ENCODE results near the gene ABHD17A.

Gene ABHD17A

DNA sequence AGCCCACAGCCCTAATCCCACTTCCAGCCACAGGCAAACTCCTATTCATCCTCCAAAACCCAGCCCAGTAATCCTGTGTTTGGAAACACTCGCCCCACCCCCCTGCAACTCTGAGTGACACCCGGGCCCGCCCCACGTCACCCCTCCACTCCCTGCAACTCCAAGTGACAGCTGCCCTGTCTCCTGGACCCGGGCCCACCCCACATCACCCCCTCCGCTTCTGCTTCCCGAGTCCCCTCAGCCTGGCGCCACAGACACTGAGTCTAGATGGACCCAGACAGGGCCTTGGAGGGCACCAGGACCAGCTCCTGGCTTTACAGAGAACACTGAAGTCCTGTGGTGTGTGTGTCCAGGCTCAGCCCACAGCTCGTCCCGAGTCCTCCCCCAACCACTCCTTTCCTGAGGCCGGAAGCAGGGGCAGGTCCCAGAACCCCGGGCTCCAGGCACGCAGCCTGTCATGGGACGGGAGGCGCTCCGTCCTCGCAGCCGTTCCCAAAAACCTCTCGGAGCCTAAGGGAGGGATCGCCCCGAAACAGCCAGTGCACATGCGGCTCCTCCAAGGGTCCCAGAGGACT lies 44.7 kb downstream of the ABHD17A start:
- no CpG with 5 or more reads among the region's 22 CpGs for WGBS (ENCODE audit: extremely low coverage, insufficient coverage, insufficient read length)
- Histone ChIP-seq H3K9ac (ENCODE audit: low read length) (no peak overlapping the region), H3K4me1 (ENCODE audit: control insufficient read depth in 1 of 2, insufficient read depth in 2 of 2, low read length in 2 of 2) (peaks cover 11 to 12% of the 10 kb centered on the region in 2 experiments), H2BK120ac (ENCODE audit: insufficient read depth, low read length, poor library complexity) (no peak overlapping the region), H3K18ac (ENCODE audit: low read length) (no peak overlapping the region), H3K4me2 (ENCODE audit: low read length) (no peak overlapping the region), H3K79me2 (ENCODE audit: control insufficient read depth, insufficient read depth, low read length, poor library complexity) (peaks cover 11% of the 10 kb centered on the region), H2AFZ (ENCODE audit: insufficient read depth, low read length, poor library complexity) (no peak overlapping the region), H3K14ac (ENCODE audit: low read length) (no peak overlapping the region), H3K4ac (ENCODE audit: low read depth, low read length) (peak overlapping the region; percentile 48), H3K27me3 (ENCODE audit: insufficient read depth, low read length) (no peaks in the 10 kb centered on the region), H2BK5ac (ENCODE audit: low read depth, low read length, poor library complexity) (no peak overlapping the region), H3K36me3 (ENCODE audit: control insufficient read depth in 1 of 2, insufficient read depth in 2 of 2, low read length in 2 of 2) (peaks cover 22 to 30% of the 10 kb centered on the region in 2 experiments), H3K23ac (ENCODE audit: low read length) (no peak overlapping the region), H3K27ac (ENCODE audit: low read depth, low read length) (no peak overlapping the region), H4K8ac (ENCODE audit: low read depth, low read length) (no peak overlapping the region), H3K79me1 (ENCODE audit: low read length) (peaks cover 7% of the 10 kb centered on the region), H4K91ac (ENCODE audit: low read depth, low read length) (no peak overlapping the region), H3K9me3 (ENCODE audit: insufficient read depth, low read depth, low read length) (peaks cover 4% of the 10 kb centered on the region), H2BK12ac (ENCODE audit: low read length) (no peak overlapping the region), H4K12ac (ENCODE audit: low read depth, low read length) (peak overlapping the region; percentile 22), H2AK5ac (ENCODE audit: low read length) (no peak overlapping the region), H3K4me3 (ENCODE audit: low read depth, low read length) (no peak overlapping the region)
- no peak for DNase-seq

DNA sequence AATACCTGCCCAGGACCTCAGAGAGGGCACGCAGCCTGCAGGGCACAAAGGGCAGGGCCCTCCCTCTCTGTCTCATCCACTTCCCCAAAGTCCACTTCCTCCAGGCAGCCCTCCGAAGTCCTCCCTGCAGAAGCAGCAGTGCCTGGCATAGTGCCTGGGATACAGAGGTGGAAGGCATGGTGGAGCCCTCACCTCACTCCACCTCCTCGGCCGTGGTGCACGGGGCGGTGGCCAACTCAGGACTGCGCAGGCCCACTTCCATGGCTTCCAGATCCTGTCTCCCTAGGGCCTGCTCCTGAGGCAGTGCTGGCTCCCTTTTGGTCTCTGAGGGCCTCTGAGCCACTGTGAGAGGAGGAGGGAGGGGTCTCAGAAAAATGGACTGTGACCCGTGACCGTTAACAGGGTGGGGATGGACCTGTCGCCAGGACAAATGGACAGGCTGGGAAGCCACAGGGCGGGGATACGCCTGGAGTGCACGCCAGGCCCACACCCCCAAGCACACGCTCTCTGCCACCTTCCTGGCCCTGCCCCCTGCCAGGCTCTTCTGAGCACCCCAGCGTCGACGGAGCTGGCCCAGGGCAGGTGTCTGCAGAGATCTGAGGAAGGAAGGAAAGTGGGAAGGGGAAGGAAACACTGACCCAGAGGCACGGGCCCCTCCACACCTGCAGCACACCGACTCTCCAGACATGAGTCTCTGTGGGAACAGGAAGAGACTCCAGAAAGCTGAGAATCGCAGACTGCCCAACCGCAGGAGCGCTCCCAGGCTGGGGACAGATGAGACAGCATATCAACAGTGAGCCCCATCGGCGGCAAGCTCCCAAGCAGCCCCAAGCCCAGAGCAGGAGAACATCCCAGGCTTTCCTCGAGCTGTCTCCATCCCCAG lies 45.4 kb downstream of the ABHD17A start:
- Histone ChIP-seq H3K4me1 (ENCODE audit: control insufficient read depth in 1 of 2, insufficient read depth in 2 of 2, low read length in 2 of 2) (peaks cover 11 to 13% of the 10 kb centered on the region in 2 experiments), H2BK120ac (ENCODE audit: insufficient read depth, low read length, poor library complexity) (no peak overlapping the region), H2BK12ac (ENCODE audit: low read length) (no peak overlapping the region), H2AK5ac (ENCODE audit: low read length) (no peak overlapping the region), H3K36me3 (ENCODE audit: control insufficient read depth in 1 of 2, insufficient read depth in 2 of 2, low read length in 2 of 2) (peaks cover 20 to 26% of the 10 kb centered on the region in 2 experiments), H3K79me1 (ENCODE audit: low read length) (peaks cover 7% of the 10 kb centered on the region), H3K9ac (ENCODE audit: low read length) (no peak overlapping the region), H4K12ac (ENCODE audit: low read depth, low read length) (no peak overlapping the region), H3K9me3 (ENCODE audit: insufficient read depth, low read depth, low read length) (peaks cover under 1% of the 10 kb centered on the region), H3K27ac (ENCODE audit: low read depth, low read length) (no peak overlapping the region), H2BK5ac (ENCODE audit: low read depth, low read length, poor library complexity) (no peak overlapping the region), H3K23ac (ENCODE audit: low read length) (no peak overlapping the region), H3K79me2 (ENCODE audit: control insufficient read depth, insufficient read depth, low read length, poor library complexity) (peaks cover 11% of the 10 kb centered on the region), H3K4me2 (ENCODE audit: low read length) (no peak overlapping the region), H4K91ac (ENCODE audit: low read depth, low read length) (no peak overlapping the region), H4K8ac (ENCODE audit: low read depth, low read length) (no peak overlapping the region), H3K14ac (ENCODE audit: low read length) (no peak overlapping the region), H3K4ac (ENCODE audit: low read depth, low read length) (peak overlapping the region; percentile 68), H3K18ac (ENCODE audit: low read length) (no peak overlapping the region), H2AFZ (ENCODE audit: insufficient read depth, low read length, poor library complexity) (peak overlapping the region; percentile 32), H3K27me3 (ENCODE audit: insufficient read depth, low read length) (no peaks in the 10 kb centered on the region), H3K4me3 (ENCODE audit: low read depth, low read length) (no peak overlapping the region)
- no CpG with 5 or more reads among the region's 25 CpGs for WGBS (ENCODE audit: extremely low coverage, insufficient coverage, insufficient read length)
- DNase-seq, result no peak

DNA sequence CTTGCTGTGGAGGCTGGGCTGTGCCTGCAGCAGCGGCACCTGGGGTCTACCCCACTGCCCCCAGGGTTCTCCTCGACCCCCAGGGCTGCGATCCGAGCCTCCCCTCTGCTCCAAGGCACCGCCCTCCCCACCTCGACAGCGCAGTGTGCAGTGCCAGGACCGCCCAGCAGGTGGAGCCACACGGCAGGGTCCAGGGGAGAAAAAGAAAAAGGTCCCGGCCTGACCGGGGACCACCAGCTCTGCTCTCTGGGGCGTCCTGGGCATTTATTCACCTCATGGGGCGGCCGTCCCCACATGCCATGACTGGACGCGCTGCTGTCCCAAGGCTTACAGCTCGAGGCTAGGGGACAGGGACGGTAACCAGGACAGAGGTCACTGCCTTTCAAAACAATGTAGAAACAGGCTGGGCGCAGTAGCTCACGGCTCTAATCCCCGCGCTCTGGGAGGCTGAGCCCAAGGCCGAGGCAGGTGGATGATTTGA lies 47.6 kb downstream of the ABHD17A start:
- H2BK5ac ChIP-seq (ENCODE audit: low read depth, low read length, poor library complexity), result peak overlapping the region; percentile 3
- no peak overlapping the region for H2AK5ac ChIP-seq (ENCODE audit: low read length)
- peak; percentile 79 to 83 for DNase-seq
- peaks cover 7% of the 10 kb centered on the region for H3K79me1 ChIP-seq (ENCODE audit: low read length)
- no CpG with 5 or more reads among the region's 23 CpGs for WGBS (ENCODE audit: extremely low coverage, insufficient coverage, insufficient read length)
- peaks cover 11 to 13% of the 10 kb centered on the region in 2 experiments for H3K4me1 ChIP-seq (ENCODE audit: control insufficient read depth in 1 of 2, insufficient read depth in 2 of 2, low read length in 2 of 2)
- H3K4ac ChIP-seq (ENCODE audit: low read depth, low read length), result peak overlapping the region; percentile 39
- H2AFZ ChIP-seq (ENCODE audit: insufficient read depth, low read length, poor library complexity), result no peak overlapping the region
- no peak overlapping the region for H3K4me2 ChIP-seq (ENCODE audit: low read length)
- no peak overlapping the region for H3K4me3 ChIP-seq (ENCODE audit: low read depth, low read length)
- no peak overlapping the region for H3K23ac ChIP-seq (ENCODE audit: low read length)
- H3K14ac ChIP-seq (ENCODE audit: low read length), result no peak overlapping the region
- peak overlapping the region; percentile 5 for H4K8ac ChIP-seq (ENCODE audit: low read depth, low read length)
- H4K91ac ChIP-seq (ENCODE audit: low read depth, low read length), result peak overlapping the region; percentile 9
- H3K9ac ChIP-seq (ENCODE audit: low read length), result no peak overlapping the region
- no peaks in the 10 kb centered on the region for H3K27me3 ChIP-seq (ENCODE audit: insufficient read depth, low read length)
- peak overlapping the region; percentile 2 for H3K27ac ChIP-seq (ENCODE audit: low read depth, low read length)
- H3K79me2 ChIP-seq (ENCODE audit: control insufficient read depth, insufficient read depth, low read length, poor library complexity), result peaks cover 9% of the 10 kb centered on the region
- peak overlapping the region; percentile 1 for H2BK120ac ChIP-seq (ENCODE audit: insufficient read depth, low read length, poor library complexity)
- H3K36me3 ChIP-seq (ENCODE audit: control insufficient read depth in 1 of 2, insufficient read depth in 2 of 2, low read length in 2 of 2), result peaks cover 23 to 27% of the 10 kb centered on the region in 2 experiments
- peak overlapping the region; percentile 49 for H4K12ac ChIP-seq (ENCODE audit: low read depth, low read length)
- peak overlapping the region; percentile 2 for H3K18ac ChIP-seq (ENCODE audit: low read length)
- H3K9me3 ChIP-seq (ENCODE audit: insufficient read depth, low read depth, low read length), result no peaks in the 10 kb centered on the region
- no peak overlapping the region for H2BK12ac ChIP-seq (ENCODE audit: low read length)

DNA sequence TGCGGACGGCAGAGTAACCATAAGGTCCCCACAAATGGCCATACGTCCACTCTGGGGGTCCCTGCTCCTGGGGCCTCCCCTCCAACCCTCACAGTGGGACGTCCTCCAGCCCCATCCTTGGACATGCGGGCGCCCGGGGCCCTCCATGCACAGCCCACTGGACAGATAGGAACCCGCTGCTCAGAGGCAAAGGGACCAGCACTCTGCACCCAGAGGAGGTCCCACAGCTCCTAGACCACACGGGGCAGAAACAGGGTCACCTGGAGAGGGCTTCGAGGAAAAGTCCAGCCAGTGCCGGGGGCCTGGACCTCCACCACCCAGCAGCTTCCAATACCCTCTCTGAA lies 48.1 kb downstream of the ABHD17A start:
- Histone ChIP-seq H3K9me3 (ENCODE audit: insufficient read depth, low read depth, low read length) (no peaks in the 10 kb centered on the region), H3K14ac (ENCODE audit: low read length) (no peak overlapping the region), H4K91ac (ENCODE audit: low read depth, low read length) (peak overlapping the region; percentile 15), H3K18ac (ENCODE audit: low read length) (peak overlapping the region; percentile 43), H2AK5ac (ENCODE audit: low read length) (no peak overlapping the region), H2BK5ac (ENCODE audit: low read depth, low read length, poor library complexity) (no peak overlapping the region), H3K36me3 (ENCODE audit: control insufficient read depth in 1 of 2, insufficient read depth in 2 of 2, low read length in 2 of 2) (peaks cover 25 to 27% of the 10 kb centered on the region in 2 experiments), H3K4me2 (ENCODE audit: low read length) (no peak overlapping the region), H2BK12ac (ENCODE audit: low read length) (no peak overlapping the region), H3K23ac (ENCODE audit: low read length) (no peak overlapping the region), H3K4me1 (ENCODE audit: control insufficient read depth in 1 of 2, insufficient read depth in 2 of 2, low read length in 2 of 2) (peaks cover 11 to 13% of the 10 kb centered on the region in 2 experiments), H3K4ac (ENCODE audit: low read depth, low read length) (peak overlapping the region; percentile 52), H2AFZ (ENCODE audit: insufficient read depth, low read length, poor library complexity) (no peak overlapping the region), H3K79me2 (ENCODE audit: control insufficient read depth, insufficient read depth, low read length, poor library complexity) (peaks cover 9% of the 10 kb centered on the region), H3K27ac (ENCODE audit: low read depth, low read length) (peak overlapping the region; percentile 2), H3K79me1 (ENCODE audit: low read length) (peaks cover 7% of the 10 kb centered on the region), H4K8ac (ENCODE audit: low read depth, low read length) (no peak overlapping the region), H3K9ac (ENCODE audit: low read length) (no peak overlapping the region), H2BK120ac (ENCODE audit: insufficient read depth, low read length, poor library complexity) (no peak overlapping the region), H3K27me3 (ENCODE audit: insufficient read depth, low read length) (no peaks in the 10 kb centered on the region), H3K4me3 (ENCODE audit: low read depth, low read length) (no peak overlapping the region), H4K12ac (ENCODE audit: low read depth, low read length) (no peak overlapping the region)
- no CpG with 5 or more reads among the region's 11 CpGs for WGBS (ENCODE audit: extremely low coverage, insufficient coverage, insufficient read length)
- DNase-seq, result peak; percentile 92 to 94
